Measurements from ENCODE around the gene CCNO.

The CCNO gene

GRCh38 chr5:55232985-55233928, at the start of gene CCNO:
TSS of gene CCNO (minus strand) at chr5:55233608. CDS start at chr5:55233523, 85 bp downstream.
- H3K4me3 ChIP-seq (ENCODE audit: low read depth in 1 of 2, low read length in 1 of 2) = peak within 1 kb of the TSS; percentile 17 to 39
- H3K9me3 ChIP-seq = no peaks in the 10 kb centered on the region
- peaks cover 21 to 36% of the 10 kb centered on the region in 2 experiments for H3K4me1 ChIP-seq (ENCODE audit: control insufficient read depth in 1 of 2, insufficient read depth in 1 of 2, low read depth in 1 of 2, low read length in 1 of 2)
- no peak within 1 kb of the TSS for H3K27ac ChIP-seq
- no peak for TF ChIP-seq CTCF (IDR thresholded peaks at IDR 0.05)
- no peaks in the 10 kb centered on the region for H3K36me3 ChIP-seq
- H3K27me3 ChIP-seq = peaks cover 100% of the 10 kb centered on the region

GRCh38 chr5:55278778-55279177, 45.4 kb upstream of the CCNO start:
- Histone ChIP-seq H3K27me3 (no peaks in the 10 kb centered on the region), H3K4me1 (ENCODE audit: control insufficient read depth in 1 of 2, insufficient read depth in 1 of 2, low read depth in 1 of 2, low read length in 1 of 2) (no peaks in the 10 kb centered on the region), H3K27ac (no peak overlapping the region), H3K4me3 (ENCODE audit: low read depth in 1 of 2, low read length in 1 of 2) (no peak overlapping the region), H3K9me3 (no peaks in the 10 kb centered on the region), H3K36me3 (peaks cover 98% of the 10 kb centered on the region)
- TF ChIP-seq CTCF (IDR thresholded peaks at IDR 0.05) = no peak

GRCh38 chr5:55276771-55277170, 43.4 kb upstream of the CCNO start:
- Histone ChIP-seq H3K4me1 (ENCODE audit: control insufficient read depth in 1 of 2, insufficient read depth in 1 of 2, low read depth in 1 of 2, low read length in 1 of 2) (no peaks in the 10 kb centered on the region), H3K36me3 (peaks cover 98% of the 10 kb centered on the region), H3K27me3 (no peaks in the 10 kb centered on the region), H3K4me3 (ENCODE audit: low read depth in 1 of 2, low read length in 1 of 2) (no peak overlapping the region), H3K9me3 (no peaks in the 10 kb centered on the region), H3K27ac (no peak overlapping the region)
- TF ChIP-seq CTCF (IDR thresholded peaks at IDR 0.05) = no peak

- Histone ChIP-seq H3K9me3 (no peaks in the 10 kb centered on the region), H3K36me3 (peaks cover 97% of the 10 kb centered on the region), H3K27ac (no peak overlapping the region), H3K27me3 (no peaks in the 10 kb centered on the region), H3K4me1 (ENCODE audit: control insufficient read depth in 1 of 2, insufficient read depth in 1 of 2, low read depth in 1 of 2, low read length in 1 of 2) (no peaks in the 10 kb centered on the region), H3K4me3 (ENCODE audit: low read depth in 1 of 2, low read length in 1 of 2) (no peak overlapping the region)
- no peak for TF ChIP-seq CTCF (IDR thresholded peaks at IDR 0.05)
Observed at GRCh38 chr5:55258339-55258738, 24.9 kb upstream of the CCNO start.

GRCh38 chr5:55254802-55255201, 21.4 kb upstream of the CCNO start:
- H3K4me3 ChIP-seq (ENCODE audit: low read depth in 1 of 2, low read length in 1 of 2) = no peak overlapping the region
- no peaks in the 10 kb centered on the region for H3K27me3 ChIP-seq
- TF ChIP-seq CTCF (IDR thresholded peaks at IDR 0.05) = no peak

More at GRCh38 chr5:55254802-55255201, 21.4 kb upstream of the CCNO start:
- peaks cover 62% of the 10 kb centered on the region for H3K36me3 ChIP-seq
- H3K4me1 ChIP-seq (ENCODE audit: control insufficient read depth in 1 of 2, insufficient read depth in 1 of 2, low read depth in 1 of 2, low read length in 1 of 2) = no peaks in the 10 kb centered on the region
- H3K27ac ChIP-seq = no peak overlapping the region
- no peaks in the 10 kb centered on the region for H3K9me3 ChIP-seq
